ENCODE data around the gene CACNA1D.

DNA sequence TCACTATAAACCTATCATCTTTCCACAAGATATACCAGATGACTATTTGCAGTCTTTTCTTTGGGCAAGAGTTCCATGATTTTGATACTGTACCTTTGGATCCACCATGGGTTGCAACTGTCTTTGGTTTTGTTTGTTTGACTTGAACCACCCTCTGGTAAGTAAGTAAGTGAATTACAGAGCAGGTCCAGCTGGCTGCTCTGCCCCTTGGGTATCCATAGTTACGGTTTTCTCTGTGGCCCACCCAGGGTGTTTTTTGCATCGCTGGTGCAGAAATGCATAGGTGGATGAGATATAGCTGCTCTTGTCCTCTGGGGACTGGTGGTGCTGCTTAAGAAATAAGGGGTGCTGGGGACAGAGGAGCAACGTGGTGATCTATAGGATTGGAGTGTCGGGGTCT is 318.0 kb downstream of the CACNA1D start:
- no peak for TF ChIP-seq HDGF (IDR thresholded peaks at IDR 0.05; ENCODE audit: borderline replicate concordance)
- TF ChIP-seq L3MBTL2 (conservative IDR thresholded peaks at IDR 0.05) = no peak
- no peak for TF ChIP-seq ELF4 (IDR thresholded peaks at IDR 0.05)
- no peak for TF ChIP-seq SUZ12 (IDR thresholded peaks at IDR 0.05)
- TF ChIP-seq FOXM1 (IDR thresholded peaks at IDR 0.05; ENCODE audit: borderline replicate concordance) = no peak
- no peak for TF ChIP-seq SP1 (IDR thresholded peaks at IDR 0.05)
- no peak for TF ChIP-seq FOXK2 (IDR thresholded peaks at IDR 0.05)
- no peak for TF ChIP-seq FOXA1 (IDR thresholded peaks at IDR 0.05)

Data from HEK293T (cell line).